Transverse colon (tissue), 4 donors: ENCODE measurements around the gene CD300C. TPM values are rescaled to one million over a fixed set of nuclear protein-coding genes. Genes with fewer than 3 reads are reported as not detected.

Experiments used
- DNase-seq: peaks from one replicate; pipeline ENCODE4 v3.0.0-alpha.2; 2019
- H3K27ac ChIP-seq, 4 donors: fragments of 200-600 bp; sonication (generic); 2 replicates each; pipeline ENCODE4 v1.5.1; 2016 to 2018; ENCODE audit warnings: inconsistent platforms in 4 of 4
- H3K27me3 ChIP-seq: fragments of 200-600 bp; sonication (generic); 2 replicates; pipeline ENCODE4 v1.5.1; 2017; ENCODE audit warnings: inconsistent platforms
- H3K36me3 ChIP-seq, 4 donors: fragments of 200-600 bp; sonication (generic); 2 replicates each; pipeline ENCODE4 v1.5.1; 2017 to 2019; ENCODE audit warnings: inconsistent platforms in 4 of 4
- H3K4me1 ChIP-seq, 4 donors: fragments of 200-600 bp; sonication (generic); 2 replicates each; pipeline ENCODE4 v1.5.1; 2017 to 2020; ENCODE audit warnings: inconsistent platforms in 4 of 4
- H3K4me3 ChIP-seq, 4 donors: fragments of 200-600 bp; sonication (generic); 1 replicate in 1 of 4; 2 replicates in 3 of 4; pipeline versions ENCODE4 v1.5.1 to v1.6.1; 2017 to 2019; ENCODE audit warnings: inconsistent platforms in 4 of 4
- H3K9me3 ChIP-seq, 2 donors: fragments of 200-600 bp; sonication (generic); 2 replicates each; pipeline ENCODE4 v1.5.1; 2017 to 2019; ENCODE audit warnings: inconsistent platforms in 2 of 2
- CTCF ChIP-seq, 5 experiments: fragments of 200-600 bp in 3 of 5; fragments of 450-650 bp in 2 of 5; sonication (generic) in 3 of 5; IDR thresholded peaks; 1 replicate in 2 of 5; 2 replicates in 3 of 5; pipeline ENCODE4 v1.5.1; 2016 to 2017; ENCODE audit warnings: antibody characterized with exemption in 5 of 5, inconsistent platforms in 3 of 5, mild to moderate bottlenecking in 2 of 5, moderate library complexity in 1 of 5
- EP300 ChIP-seq: sonication (generic); formaldehyde crosslinking; IDR thresholded peaks from one replicate; pipeline ENCODE4 v1.6.1; 2017; ENCODE audit warnings: antibody characterized with exemption, low read depth
- POLR2A ChIP-seq: fragments of 450-650 bp; IDR thresholded peaks from one replicate; pipeline ENCODE4 v1.6.1; 2016; ENCODE audit warnings: antibody characterized with exemption, mild to moderate bottlenecking, moderate library complexity
- POLR2AphosphoS5 ChIP-seq, 3 donors: sonication (generic); formaldehyde crosslinking; IDR thresholded peaks; one replicate each; pipeline ENCODE4 v1.6.1; 2016; ENCODE audit warnings: antibody characterized with exemption in 3 of 3
- WGBS, 2 donors: methylation state at CpG; one replicate each; pipeline ENCODE4 v1.1.5; 2018; ENCODE audit warnings: low coverage in 1 of 2; 5-methylcytosine and 5-hydroxymethylcytosine counted together
- in situ Hi-C, 4 donors: fragments of 200-750 bp; cut with MboI; loops; one replicate each; pipeline versions ENCODE4 v1.15.0 to v1.15.1; 2017; ENCODE audit warnings: low sequenced_read_pairs in 3 of 4, low pct_ligation_motif_present in 1 of 4, low pct_unique_long_range_greater_than_20kb in 1 of 4
- intact Hi-C: fragments of 100-400 bp; cut with DNase I; formaldehyde crosslinking; loops from one replicate; pipeline ENCODE4 v1.15.1; 2023; ENCODE audit warnings: low total_unique reads
- total RNA-seq, 4 donors: library from RNA; depleted of rRNA; stranded (reverse); fragments of >200 nt; gene quantifications; one replicate each; pipeline ENCODE4 v1.1.0, GENCODE V29; 2016

CD300C gene
- total RNA-seq, 4 donors from 2014 or later, result 0.27 to 5.2 (median 0.32) TPM; not detected in 1

- 88 to 100% methylated on average over 1 to 4 of the region's 4 CpGs for WGBS, 2 donors
- intact Hi-C loops, result no loop called here
- no peaks in the 10 kb centered on the region for H3K9me3 ChIP-seq
- no peak overlapping the region for H3K27ac ChIP-seq
- no peaks in the 10 kb centered on the region for H3K27me3 ChIP-seq
- in situ Hi-C loops, result no loop called here
- DNase-seq, result no peak
- TF ChIP-seq CTCF (IDR thresholded peaks at IDR 0.05), result no peak
- TF ChIP-seq POLR2AphosphoS5 (IDR thresholded peaks at IDR 0.05), result no peak
- TF ChIP-seq EP300, result no peak
- TF ChIP-seq POLR2A, result no peak
- H3K36me3 ChIP-seq, result no peaks in the 10 kb centered on the region
- peaks cover 0 to 6% (median 4%) of the 10 kb centered on the region in 4 donors for H3K4me1 ChIP-seq
- no peak overlapping the region for H3K4me3 ChIP-seq
Observed at GRCh38 chr17:74571621-74572270, 25.8 kb upstream of the CD300C start.

- Histone ChIP-seq H3K4me3 (no peak overlapping the region), H3K4me1 (peaks cover 0 to 4% (median 3%) of the 10 kb centered on the region in 4 donors), H3K27me3 (no peaks in the 10 kb centered on the region), H3K9me3 (no peaks in the 10 kb centered on the region), H3K36me3 (no peaks in the 10 kb centered on the region), H3K27ac (no peak overlapping the region)
- WGBS, 2 donors, result 65 to 100% methylated on average over 3 to 30 of the region's 32 CpGs
- in situ Hi-C loops (no loop called here), intact Hi-C loops (no loop called here)
- TF ChIP-seq CTCF (IDR thresholded peaks at IDR 0.05), result no peak
- TF ChIP-seq POLR2A, result no peak
- TF ChIP-seq POLR2AphosphoS5 (IDR thresholded peaks at IDR 0.05), result no peak
- TF ChIP-seq EP300, result no peak
- peak; percentile 14 for DNase-seq
Observed at GRCh38 chr17:74569020-74570003, 23.4 kb upstream of the CD300C start.

- no peaks in the 10 kb centered on the region for H3K9me3 ChIP-seq
- no peak overlapping the region for H3K27ac ChIP-seq
- intact Hi-C loops (no loop called here), in situ Hi-C loops (no loop called here)
- no peak overlapping the region for H3K4me3 ChIP-seq
- no peak for TF ChIP-seq POLR2AphosphoS5 (IDR thresholded peaks at IDR 0.05)
- no peak for TF ChIP-seq POLR2A
- TF ChIP-seq CTCF (IDR thresholded peaks at IDR 0.05), result no peak
- TF ChIP-seq EP300, result no peak
- 73 to 83% methylated on average over 2 to 4 of the region's 4 CpGs for WGBS, 2 donors
- no peak for DNase-seq
- H3K4me1 ChIP-seq, result peaks cover 0 to 3% (median 0%) of the 10 kb centered on the region in 4 donors
- H3K36me3 ChIP-seq, result no peaks in the 10 kb centered on the region
- no peaks in the 10 kb centered on the region for H3K27me3 ChIP-seq
Observed at GRCh38 chr17:74568106-74568873, 22.4 kb upstream of the CD300C start.
